ENCODE measurements around the gene NTM. TPM values are rescaled to one million over a fixed set of nuclear protein-coding genes. Genes with fewer than 3 reads are reported as not detected.

Gene NTM
- total RNA-seq, 2 donors from 2014 or later: 1.7 to 3.6 TPM

GRCh38 chr11:131538322-131538721, 167.9 kb downstream of the NTM start:
- Histone ChIP-seq H3K9me3 (ENCODE audit: control insufficient read depth, low read length) (peaks cover 12% of the 10 kb centered on the region), H3K9ac (ENCODE audit: extremely low read depth, low read length, poor library complexity, severe bottlenecking) (no peak overlapping the region), H3K4me3 (ENCODE audit: low read length) (no peak overlapping the region), H3K27me3 (ENCODE audit: control insufficient read depth, insufficient read depth, low read length, poor library complexity, severe bottlenecking) (no peaks in the 10 kb centered on the region), H3K27ac (ENCODE audit: low read depth, low read length) (no peak overlapping the region), H3K36me3 (ENCODE audit: control insufficient read depth, insufficient read depth, low read length) (no peaks in the 10 kb centered on the region), H3K4me1 (ENCODE audit: control insufficient read depth, insufficient read depth, low read length) (peaks cover 4% of the 10 kb centered on the region)
- no peak overlapping the region for H3K27ac Mint-ChIP-seq
- peaks cover 16% of the 10 kb centered on the region for H3K4me1 Mint-ChIP-seq
- no peak for DNase-seq
- TF ChIP-seq, protein P1, sequence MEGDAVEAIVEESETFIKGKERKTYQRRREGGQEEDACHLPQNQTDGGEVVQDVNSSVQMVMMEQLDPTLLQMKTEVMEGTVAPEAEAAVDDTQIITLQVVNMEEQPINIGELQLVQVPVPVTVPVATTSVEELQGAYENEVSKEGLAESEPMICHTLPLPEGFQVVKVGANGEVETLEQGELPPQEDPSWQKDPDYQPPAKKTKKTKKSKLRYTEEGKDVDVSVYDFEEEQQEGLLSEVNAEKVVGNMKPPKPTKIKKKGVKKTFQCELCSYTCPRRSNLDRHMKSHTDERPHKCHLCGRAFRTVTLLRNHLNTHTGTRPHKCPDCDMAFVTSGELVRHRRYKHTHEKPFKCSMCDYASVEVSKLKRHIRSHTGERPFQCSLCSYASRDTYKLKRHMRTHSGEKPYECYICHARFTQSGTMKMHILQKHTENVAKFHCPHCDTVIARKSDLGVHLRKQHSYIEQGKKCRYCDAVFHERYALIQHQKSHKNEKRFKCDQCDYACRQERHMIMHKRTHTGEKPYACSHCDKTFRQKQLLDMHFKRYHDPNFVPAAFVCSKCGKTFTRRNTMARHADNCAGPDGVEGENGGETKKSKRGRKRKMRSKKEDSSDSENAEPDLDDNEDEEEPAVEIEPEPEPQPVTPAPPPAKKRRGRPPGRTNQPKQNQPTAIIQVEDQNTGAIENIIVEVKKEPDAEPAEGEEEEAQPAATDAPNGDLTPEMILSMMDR (conservative IDR thresholded peaks at IDR 0.05): no peak
- WGBS, 2 experiments (ENCODE audit: insufficient coverage in 1 of 2, insufficient read length in 1 of 2): 86 to 91% methylated on average over 5 to 6 of the region's 6 CpGs
- H3K9me3 Mint-ChIP-seq: peaks cover 13% of the 10 kb centered on the region
- H3K4me3 Mint-ChIP-seq: no peak overlapping the region
- no peaks in the 10 kb centered on the region for H3K36me3 Mint-ChIP-seq (ENCODE audit: low read depth)
- peaks cover 3% of the 10 kb centered on the region for H3K27me3 Mint-ChIP-seq (ENCODE audit: insufficient read depth)

DNA sequence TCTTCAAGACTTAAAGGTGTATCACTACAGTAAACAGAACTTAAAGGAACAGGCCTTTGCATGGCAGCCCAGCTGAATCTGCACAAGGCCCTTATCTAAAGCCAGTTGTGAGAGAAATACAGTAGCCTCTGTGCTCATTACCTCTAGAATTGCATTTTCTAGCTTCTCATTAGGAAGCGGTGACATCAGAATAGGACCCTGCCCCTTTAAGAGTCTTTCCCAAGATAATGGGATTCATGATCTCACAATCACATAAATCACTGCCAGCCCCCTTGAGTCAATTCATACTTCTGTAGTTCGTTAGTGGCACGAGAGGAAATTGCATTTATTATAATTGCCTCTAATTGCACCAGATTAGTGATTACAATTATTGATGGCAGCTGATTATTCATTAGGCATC, 170.3 kb downstream of the NTM start:
- Histone ChIP-seq H3K9me3 (ENCODE audit: control insufficient read depth, low read length) (peaks cover 12% of the 10 kb centered on the region), H3K27ac (ENCODE audit: low read depth, low read length) (no peak overlapping the region), H3K9ac (ENCODE audit: extremely low read depth, low read length, poor library complexity, severe bottlenecking) (no peak overlapping the region), H3K4me1 (ENCODE audit: control insufficient read depth, insufficient read depth, low read length) (no peaks in the 10 kb centered on the region), H3K36me3 (ENCODE audit: control insufficient read depth, insufficient read depth, low read length) (no peaks in the 10 kb centered on the region), H3K27me3 (ENCODE audit: control insufficient read depth, insufficient read depth, low read length, poor library complexity, severe bottlenecking) (no peaks in the 10 kb centered on the region), H3K4me3 (ENCODE audit: low read length) (no peak overlapping the region)
- TF ChIP-seq, protein P1 (conservative IDR thresholded peaks at IDR 0.05): no peak
- H3K36me3 Mint-ChIP-seq (ENCODE audit: low read depth): no peaks in the 10 kb centered on the region
- WGBS, 2 experiments (ENCODE audit: insufficient coverage in 1 of 2, insufficient read length in 1 of 2): 96 to 100% methylated on average over 1 to 3 of the region's 3 CpGs
- H3K27ac Mint-ChIP-seq: no peak overlapping the region
- H3K27me3 Mint-ChIP-seq (ENCODE audit: insufficient read depth): peaks cover 3% of the 10 kb centered on the region
- H3K4me3 Mint-ChIP-seq: no peak overlapping the region
- DNase-seq: no peak
- H3K9me3 Mint-ChIP-seq: peaks cover 13% of the 10 kb centered on the region
- peaks cover 18% of the 10 kb centered on the region for H3K4me1 Mint-ChIP-seq

DNA sequence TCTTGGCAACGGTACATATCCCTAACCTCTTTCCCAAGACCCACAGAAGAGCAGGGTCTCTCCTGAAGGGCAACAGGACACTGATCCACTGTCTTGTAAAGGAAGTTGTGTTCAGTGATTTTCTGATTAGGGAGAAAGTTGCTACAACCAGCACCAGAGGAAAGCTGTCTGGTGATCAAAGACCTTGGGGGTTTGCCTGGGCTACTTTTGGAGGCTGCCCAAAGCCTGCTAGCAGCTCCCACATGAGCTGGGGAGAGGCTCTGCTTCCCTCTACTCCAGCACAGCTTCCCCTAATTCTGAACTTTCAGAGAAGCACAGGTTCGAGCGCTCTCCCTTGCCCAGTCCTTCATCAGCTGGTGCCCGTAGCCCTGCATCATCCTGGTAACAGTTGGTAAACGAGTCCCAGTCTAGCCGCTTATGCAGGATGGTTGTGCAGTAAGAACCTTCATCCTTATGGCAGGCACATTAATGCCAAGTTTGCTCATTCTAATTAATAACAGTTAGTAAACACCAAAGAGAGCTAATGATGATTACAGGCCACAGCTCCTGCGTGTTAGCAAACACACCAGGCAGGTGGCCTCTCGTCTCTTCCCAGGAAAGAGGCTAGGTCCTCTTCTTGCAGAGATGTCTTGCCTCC, 173.1 kb downstream of the NTM start:
- no peak overlapping the region for H3K9ac ChIP-seq (ENCODE audit: extremely low read depth, low read length, poor library complexity, severe bottlenecking)
- H3K27me3 ChIP-seq (ENCODE audit: control insufficient read depth, insufficient read depth, low read length, poor library complexity, severe bottlenecking): no peaks in the 10 kb centered on the region
- no peak overlapping the region for H3K4me3 ChIP-seq (ENCODE audit: low read length)
- H3K9me3 ChIP-seq (ENCODE audit: control insufficient read depth, low read length): peaks cover 12% of the 10 kb centered on the region
- TF ChIP-seq, protein P1 (conservative IDR thresholded peaks at IDR 0.05): no peak
- Mint-ChIP-seq H3K27ac (no peak overlapping the region), H3K9me3 (peaks cover 13% of the 10 kb centered on the region), H3K4me3 (no peak overlapping the region), H3K27me3 (ENCODE audit: insufficient read depth) (peaks cover 3% of the 10 kb centered on the region), H3K36me3 (ENCODE audit: low read depth) (no peaks in the 10 kb centered on the region), H3K4me1 (peaks cover 36% of the 10 kb centered on the region)
- no peaks in the 10 kb centered on the region for H3K36me3 ChIP-seq (ENCODE audit: control insufficient read depth, insufficient read depth, low read length)
- 87 to 89% methylated on average over 7 to 8 of the region's 8 CpGs for WGBS, 2 experiments (ENCODE audit: insufficient coverage in 1 of 2, insufficient read length in 1 of 2)
- DNase-seq: no peak
- no peak overlapping the region for H3K27ac ChIP-seq (ENCODE audit: low read depth, low read length)
- peaks cover 10% of the 10 kb centered on the region for H3K4me1 ChIP-seq (ENCODE audit: control insufficient read depth, insufficient read depth, low read length)
